ENCODE results near the gene RNPC3.
"Not testable (repeated sequence)": the region's sequence is repeated elsewhere in the genome, so short reads cannot be mapped to it uniquely, and the experiment has no call there.

RNPC3 gene

DNA sequence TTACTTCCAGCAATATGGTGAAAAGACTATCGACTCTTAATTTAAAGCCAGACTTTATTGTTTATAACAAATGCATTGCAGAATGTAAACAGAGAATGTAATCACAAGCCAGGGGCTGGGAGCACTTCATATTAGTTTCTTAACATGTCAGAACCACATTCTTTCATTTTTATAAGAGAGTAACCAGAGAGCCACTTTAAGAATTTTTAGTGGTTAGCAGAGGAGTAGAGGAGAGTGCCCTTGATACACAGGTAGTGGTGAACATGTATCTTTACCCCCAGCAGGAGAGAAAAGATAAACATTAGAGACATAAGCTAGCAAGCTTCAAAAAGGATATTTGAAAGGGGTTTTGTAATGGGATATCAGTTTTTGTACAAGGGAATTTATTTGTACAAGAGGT, 57.0 kb downstream of the RNPC3 start:
- H3K27ac ChIP-seq, result no peak overlapping the region
- TF ChIP-seq, protein P1, sequence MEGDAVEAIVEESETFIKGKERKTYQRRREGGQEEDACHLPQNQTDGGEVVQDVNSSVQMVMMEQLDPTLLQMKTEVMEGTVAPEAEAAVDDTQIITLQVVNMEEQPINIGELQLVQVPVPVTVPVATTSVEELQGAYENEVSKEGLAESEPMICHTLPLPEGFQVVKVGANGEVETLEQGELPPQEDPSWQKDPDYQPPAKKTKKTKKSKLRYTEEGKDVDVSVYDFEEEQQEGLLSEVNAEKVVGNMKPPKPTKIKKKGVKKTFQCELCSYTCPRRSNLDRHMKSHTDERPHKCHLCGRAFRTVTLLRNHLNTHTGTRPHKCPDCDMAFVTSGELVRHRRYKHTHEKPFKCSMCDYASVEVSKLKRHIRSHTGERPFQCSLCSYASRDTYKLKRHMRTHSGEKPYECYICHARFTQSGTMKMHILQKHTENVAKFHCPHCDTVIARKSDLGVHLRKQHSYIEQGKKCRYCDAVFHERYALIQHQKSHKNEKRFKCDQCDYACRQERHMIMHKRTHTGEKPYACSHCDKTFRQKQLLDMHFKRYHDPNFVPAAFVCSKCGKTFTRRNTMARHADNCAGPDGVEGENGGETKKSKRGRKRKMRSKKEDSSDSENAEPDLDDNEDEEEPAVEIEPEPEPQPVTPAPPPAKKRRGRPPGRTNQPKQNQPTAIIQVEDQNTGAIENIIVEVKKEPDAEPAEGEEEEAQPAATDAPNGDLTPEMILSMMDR (conservative IDR thresholded peaks at IDR 0.05), result no peak

DNA sequence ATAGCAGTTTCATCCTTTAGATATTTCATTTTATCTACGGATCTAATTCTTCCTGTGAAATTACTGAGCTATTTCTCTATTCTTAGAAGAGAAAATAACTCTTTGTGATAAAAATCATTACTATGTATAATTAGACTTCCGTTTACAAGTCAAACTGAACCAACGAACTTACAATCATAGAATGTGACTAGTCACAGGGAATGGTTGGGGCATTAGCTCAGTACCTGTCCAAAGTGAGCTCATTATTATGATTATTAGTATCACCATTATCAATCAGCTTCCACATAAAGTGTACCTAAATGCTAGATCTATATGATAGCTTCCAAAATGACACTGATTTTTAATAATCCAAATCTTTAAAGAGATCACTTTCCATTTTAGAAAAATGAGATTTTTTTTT, 58.4 kb downstream of the RNPC3 start:
- H3K27ac ChIP-seq, result no peak overlapping the region
- TF ChIP-seq, protein P1 (conservative IDR thresholded peaks at IDR 0.05), result no peak

DNA sequence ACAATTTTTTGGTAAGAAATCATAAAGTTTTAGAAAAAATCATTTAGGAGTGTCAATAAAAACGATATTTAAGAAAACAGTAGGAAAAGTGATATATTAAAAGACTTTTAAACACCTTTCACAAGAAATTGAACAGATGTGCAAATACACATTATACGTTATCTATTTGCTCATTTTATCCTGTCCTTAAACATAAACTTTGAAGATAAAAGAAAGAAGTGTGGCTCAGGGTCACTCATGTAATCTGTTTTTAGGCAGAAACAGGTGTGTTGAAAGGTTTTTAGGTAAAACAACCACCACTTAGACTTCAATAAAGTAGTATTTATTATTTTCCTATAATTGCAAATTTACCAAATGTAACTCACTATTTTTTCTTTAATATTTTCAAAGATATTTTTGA, 59.0 kb downstream of the RNPC3 start:
- H3K27ac ChIP-seq, result no peak overlapping the region
- TF ChIP-seq, protein P1 (conservative IDR thresholded peaks at IDR 0.05), result no peak

DNA sequence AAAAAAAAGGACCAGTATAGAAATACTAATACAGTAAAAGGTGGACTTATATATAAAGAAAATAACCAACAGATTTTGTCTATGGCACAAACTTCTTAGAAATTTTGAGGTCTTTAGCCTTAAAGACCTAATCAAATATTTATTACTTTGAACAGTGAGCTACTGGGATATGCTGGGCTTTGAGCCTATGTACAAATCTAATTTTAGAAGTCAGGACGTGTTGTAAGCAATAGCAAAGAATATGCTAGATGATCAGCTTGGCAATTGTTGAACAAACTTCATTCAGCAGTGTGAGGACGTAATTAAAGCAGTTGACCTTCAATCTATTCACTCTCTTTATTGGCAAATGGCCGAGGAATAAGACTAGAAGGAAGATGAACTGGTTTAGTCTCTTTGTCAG, 77.2 kb downstream of the RNPC3 start:
- H3K27ac ChIP-seq, result not testable (repeated sequence)
